GM18873 (cell line): ENCODE results near the gene WDFY2.
"Not testable (repeated sequence)": the region's sequence is repeated elsewhere in the genome, so short reads cannot be mapped to it uniquely, and the experiment has no call there.

Experiments
- ATAC-seq: cut with Tn5 transposase; IDR thresholded peaks from one replicate; pipeline ENCODE4 v1.9.1; 2021; ENCODE audit warnings: mild to moderate bottlenecking, moderate library complexity, moderate number of reproducible peaks; ENCODE audit not compliant: unreplicated experiment, low FRiP score

The WDFY2 gene

GRCh38 chr13:51562011-51562671 lies 22.1 kb upstream of the WDFY2 start:
- ATAC-seq, result peak; percentile 69

DNA sequence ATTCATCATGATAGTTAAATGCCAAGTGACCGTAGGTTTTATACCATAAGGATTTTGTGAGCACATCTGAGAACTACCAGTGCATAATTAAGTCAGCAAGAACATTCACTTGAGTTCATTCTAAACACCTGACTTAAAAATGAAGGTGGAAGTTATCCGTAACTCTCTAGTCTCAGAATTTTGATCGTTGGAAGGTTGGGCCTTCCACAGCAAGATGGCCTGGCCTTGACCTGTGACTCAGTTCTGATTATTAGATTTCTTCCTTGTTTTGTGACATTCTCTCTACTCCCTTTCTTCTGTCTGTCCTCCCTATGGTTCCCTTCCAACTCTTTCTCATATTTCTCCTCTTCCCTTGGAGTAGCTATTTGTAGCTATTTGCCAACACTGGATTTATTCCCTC lies 20.0 kb upstream of the WDFY2 start:
- ATAC-seq, result no peak

DNA sequence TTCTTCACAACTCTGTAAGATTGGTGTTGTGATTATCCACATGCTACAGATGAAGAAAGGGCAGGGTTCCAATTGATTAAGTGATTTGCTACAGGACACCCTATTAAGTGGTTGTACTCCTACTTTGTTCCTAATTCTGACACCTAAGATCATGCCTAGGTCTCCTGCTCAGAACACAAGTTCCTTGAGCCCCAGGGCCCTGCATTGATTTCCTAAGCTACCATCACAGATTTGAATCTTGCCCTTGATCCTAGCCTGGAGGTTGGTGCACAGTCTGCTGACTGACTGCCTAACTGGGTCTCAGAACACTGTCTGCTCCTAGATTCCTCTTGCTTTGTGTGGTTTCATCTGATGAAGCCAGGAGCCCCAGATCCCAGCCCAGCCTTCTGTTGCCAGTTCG lies 19.6 kb upstream of the WDFY2 start:
- no peak for ATAC-seq

GRCh38 chr13:51569001-51569400 lies 15.3 kb upstream of the WDFY2 start:
- not testable (repeated sequence) for ATAC-seq

GRCh38 chr13:51576754-51577153 lies 7.5 kb upstream of the WDFY2 start:
- no peak for ATAC-seq

- ATAC-seq, result no peak
Observed at GRCh38 chr13:51577690-51578089, 6.6 kb upstream of the WDFY2 start.

- no peak for ATAC-seq
Observed at GRCh38 chr13:51579676-51580075, 4.6 kb upstream of the WDFY2 start.

DNA sequence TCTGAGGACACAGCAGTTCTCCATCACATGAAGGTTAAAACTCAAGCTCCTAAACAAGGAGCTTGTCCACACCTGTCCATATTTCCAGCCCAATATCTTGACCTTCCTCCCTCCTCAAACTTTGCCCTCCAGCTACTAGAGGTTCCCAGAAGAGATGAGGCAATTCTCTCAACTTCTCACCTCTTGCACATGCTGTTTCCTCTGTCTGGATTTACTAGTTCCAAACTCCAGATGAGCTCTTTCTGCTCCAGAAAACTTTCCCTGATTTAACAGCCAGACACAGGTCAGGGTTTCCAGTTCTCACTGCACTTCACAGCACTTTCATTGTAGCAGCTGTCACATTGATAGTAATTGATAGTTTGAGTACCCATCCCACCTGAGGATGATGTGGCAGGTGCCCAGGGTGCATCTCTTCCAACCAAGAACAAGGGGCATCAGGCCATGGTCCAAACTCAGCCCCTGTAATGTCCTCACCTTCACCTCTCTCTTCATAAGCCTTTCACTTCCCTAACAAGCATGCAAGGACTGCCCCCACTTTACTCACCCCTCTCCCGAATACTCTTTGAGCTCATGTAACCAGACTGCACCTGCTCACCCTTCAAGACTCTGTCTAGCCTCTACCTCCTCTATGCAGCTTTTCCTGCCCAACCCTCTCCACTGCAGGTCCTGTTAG lies 3.0 kb upstream of the WDFY2 start:
- ATAC-seq, result no peak

- ATAC-seq, result no peak
Observed at GRCh38 chr13:51583469-51583874, 790 bp upstream of the WDFY2 start.

DNA sequence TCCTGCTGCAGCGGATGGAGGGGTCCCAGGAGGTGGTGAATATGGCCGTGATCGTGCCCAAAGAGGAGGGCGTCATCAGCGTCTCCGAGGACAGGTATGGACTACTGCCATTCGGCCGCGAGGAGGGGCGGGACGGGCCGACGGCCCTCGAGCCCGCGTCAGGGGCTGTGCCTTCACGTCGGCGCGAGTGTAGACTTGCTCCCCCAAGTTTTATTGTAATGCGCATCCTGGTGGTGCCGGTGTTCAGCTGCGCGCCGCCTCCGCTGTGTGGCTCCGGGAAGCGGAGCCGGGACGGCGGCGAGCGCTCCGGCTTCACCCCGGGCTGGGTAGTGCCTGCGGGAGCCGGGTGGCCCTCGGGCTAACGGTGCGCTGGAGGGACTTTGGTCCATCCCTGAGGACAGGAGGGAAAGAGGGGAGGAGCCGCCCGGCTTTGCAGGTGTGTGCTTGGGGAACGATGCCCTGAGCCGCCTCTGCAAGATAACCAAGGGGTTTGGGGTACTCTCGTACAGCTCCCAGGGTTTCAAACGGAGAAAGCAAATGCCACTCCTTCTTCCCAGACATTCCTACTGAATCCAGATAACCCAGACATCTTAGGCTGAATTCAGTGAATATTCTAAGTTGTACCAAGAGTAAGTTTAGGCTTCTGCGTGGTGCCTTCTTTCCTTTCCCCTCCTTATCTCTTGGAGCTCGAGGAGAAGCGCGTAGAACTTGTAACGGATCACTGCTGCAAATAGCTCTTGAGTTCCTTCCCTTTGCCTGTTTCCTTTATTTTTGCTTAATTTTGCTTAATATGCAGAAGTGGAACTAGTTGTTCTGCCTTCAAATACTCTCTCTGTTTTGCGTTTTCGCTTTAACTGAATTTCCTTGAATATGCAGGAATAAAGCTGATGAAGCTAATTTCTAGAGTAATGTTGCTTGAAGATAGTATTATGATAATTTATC lies 740 bp downstream of the WDFY2 start:
- peak; percentile 19 for ATAC-seq

- no peak for ATAC-seq
Observed at GRCh38 chr13:51585696-51586095, 1.4 kb downstream of the WDFY2 start.

GRCh38 chr13:51587372-51587771 lies 3.1 kb downstream of the WDFY2 start:
- no peak for ATAC-seq

GRCh38 chr13:51588406-51588949 lies 4.2 kb downstream of the WDFY2 start:
- ATAC-seq, result no peak

GRCh38 chr13:51589793-51590192 lies 5.5 kb downstream of the WDFY2 start:
- ATAC-seq, result no peak

DNA sequence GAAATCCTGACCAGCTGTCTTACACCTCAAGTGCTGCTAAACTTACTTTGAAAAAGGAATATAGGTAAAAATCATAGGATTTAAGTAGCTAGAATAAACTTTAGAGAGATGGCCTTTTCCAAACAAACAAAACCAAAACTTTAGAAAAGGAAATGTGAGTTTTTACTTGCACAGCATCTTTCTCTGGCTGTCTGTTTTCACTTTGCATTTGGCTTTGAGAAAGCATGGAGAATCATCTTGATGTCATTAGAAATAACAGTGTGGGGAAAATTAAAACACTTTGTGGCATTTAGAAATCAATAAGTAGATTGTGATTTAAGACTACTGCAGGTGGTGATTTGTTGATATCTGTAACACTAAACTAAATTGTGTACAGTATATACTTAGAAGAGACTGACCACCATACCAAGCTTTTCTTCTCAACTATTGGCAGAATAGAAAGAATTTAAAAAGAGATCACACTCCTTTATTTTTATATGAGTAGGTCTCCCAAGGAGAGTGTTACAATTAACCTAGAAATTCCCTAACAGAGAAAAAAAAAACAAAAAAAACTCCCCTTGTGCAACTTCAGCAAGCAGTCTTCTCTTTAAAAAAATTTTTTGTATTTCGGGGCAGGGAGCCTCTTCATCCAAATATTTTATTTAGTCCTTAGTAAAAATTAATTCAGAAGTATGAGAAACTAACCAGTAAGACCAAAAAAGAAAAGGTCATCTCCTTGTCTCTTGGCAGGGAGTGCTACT lies 6.1 kb downstream of the WDFY2 start:
- ATAC-seq, result no peak

GRCh38 chr13:51590971-51591627 lies 6.8 kb downstream of the WDFY2 start:
- ATAC-seq, result no peak

DNA sequence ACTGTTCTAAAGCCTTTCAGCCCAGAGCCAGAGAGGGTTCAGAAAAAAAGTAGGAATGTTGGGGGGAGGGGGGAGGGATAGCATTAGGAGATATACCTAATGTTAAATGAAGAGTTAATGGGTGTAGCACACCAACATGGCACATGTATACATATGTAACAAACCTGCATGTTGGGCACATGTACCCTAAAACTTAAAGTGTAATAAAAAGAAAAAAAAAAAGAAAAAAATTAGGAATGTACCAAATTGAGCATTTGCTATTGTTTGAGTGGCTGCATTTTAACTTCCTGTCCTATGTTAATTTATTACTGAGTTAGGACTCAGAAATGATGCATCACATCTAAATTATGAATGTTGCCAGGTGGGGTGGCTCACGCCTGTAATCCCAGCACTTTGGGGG lies 7.7 kb downstream of the WDFY2 start:
- ATAC-seq, result not testable (repeated sequence)

GRCh38 chr13:51594432-51594831 lies 10.2 kb downstream of the WDFY2 start:
- ATAC-seq, result no peak

GRCh38 chr13:51595416-51595815 lies 11.2 kb downstream of the WDFY2 start:
- no peak for ATAC-seq

- ATAC-seq, result no peak
Observed at GRCh38 chr13:51596541-51596940, 12.3 kb downstream of the WDFY2 start.
